IPS-NIHi7 (cell line): ENCODE data around the gene OSBPL5.

Experiments
- DNase-seq: peaks from one replicate; pipeline ENCODE4 v3.0.0; 2012; ENCODE audit warnings: mixed read lengths; ENCODE audit errors: extremely low spot score

The OSBPL5 gene

DNA sequence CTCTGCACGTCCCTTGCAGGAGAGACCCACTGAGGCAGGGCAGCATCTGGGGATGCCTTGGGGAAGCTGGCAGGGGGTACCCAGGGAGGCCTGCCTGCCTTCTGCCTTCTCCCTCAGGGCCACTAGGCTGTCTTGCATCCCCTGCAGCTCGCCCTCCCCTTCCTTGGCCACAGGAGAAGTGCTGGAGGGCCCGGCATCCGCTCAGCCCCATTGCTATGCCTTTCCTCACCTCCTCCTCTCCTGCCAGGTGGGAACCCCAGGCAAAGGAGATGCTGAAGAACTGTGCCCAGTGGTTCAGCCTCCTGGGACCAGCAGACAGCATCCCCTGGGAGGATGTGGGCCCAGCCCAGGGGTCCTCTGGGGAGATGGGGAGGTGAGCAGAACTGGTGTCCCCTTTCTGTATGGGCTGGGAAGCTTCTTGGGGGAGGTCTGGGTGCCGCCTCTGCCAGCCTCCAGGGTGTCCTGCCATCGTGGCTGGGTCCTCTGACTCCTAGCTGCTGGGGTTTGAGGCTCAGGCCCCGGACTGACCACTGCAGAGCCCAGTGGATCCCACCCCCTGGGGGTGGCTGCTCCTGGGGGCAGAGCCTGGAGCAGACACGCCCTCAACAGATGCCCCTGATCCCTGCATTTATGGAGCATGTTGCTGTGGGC lies 32.9 kb upstream of the OSBPL5 start:
- DNase-seq: no peak

DNA sequence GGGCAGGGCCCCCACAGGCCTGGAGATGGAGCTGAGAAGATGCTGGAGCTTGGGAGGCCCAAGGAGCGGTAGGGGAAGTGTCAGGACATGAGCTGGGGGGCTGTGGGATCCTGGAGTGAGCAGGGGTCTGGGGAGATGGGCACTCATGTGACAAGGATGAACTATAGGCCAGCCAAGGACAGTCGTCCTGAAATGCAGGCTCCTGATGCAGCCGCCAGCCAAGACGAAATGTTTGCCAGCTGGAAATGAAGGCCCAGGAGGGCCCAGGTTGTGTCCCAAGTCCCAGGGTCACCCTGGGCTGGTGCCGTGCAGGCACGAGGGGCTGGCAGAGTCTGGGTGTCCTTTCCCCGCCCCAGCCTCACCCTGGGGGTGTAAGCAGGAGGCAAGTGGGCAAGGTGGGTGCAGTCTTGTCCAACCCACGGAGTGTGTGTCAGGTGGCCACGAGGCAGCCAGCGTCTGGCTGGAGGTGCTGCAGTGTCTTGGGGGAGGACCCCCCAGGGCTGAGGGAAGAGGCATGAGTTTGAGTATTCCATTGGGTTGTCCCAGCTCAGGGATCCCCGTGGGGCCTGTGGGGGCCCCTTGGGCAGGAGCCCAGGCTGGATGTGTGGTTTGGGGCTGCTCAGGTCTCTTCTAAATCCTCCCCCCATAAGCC lies 32.1 kb upstream of the OSBPL5 start:
- DNase-seq: no peak

DNA sequence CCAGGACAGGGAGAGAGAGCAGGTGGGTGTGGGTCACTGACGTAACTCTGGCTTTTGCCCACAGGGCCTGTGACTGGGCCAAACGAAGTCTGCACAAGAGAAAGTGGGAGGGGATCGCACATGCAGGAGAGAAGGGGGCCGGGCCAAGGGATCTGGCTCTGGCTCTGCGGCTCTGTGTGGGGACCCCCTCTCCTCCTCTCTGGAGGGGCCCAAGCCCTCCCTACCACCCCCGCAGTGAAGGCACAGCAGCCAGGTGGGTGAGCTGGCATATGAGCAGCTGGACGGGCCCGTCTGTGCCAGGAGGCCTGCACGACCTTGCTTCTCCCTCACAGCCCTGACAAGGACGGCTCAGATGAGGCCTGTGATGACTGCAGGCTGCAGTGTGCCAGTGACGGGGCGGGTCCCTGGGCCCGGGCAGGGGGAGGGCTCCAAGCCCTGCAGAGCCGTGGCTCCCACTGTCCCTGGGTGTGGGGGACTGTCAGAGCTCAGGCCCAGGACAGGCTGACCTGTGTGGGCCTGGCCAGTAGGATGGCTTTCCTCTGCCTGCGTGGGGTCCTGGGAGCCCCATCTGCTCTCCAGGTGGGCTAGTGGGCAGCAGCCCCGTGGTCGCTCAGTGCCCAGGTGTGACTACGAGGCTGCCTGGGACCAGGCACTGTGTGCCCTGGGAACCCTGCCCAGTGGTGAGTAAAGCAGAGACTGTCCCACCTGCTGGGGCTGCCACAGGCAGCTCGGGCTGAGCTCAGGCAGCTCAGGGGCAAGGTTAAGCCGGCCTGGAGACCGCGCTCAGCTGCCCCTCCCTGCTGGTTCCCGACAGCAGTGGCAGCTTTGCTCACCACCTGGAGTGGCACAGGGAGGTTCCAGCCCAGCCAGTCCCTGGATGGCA lies 31.3 kb upstream of the OSBPL5 start:
- no peak for DNase-seq

DNA sequence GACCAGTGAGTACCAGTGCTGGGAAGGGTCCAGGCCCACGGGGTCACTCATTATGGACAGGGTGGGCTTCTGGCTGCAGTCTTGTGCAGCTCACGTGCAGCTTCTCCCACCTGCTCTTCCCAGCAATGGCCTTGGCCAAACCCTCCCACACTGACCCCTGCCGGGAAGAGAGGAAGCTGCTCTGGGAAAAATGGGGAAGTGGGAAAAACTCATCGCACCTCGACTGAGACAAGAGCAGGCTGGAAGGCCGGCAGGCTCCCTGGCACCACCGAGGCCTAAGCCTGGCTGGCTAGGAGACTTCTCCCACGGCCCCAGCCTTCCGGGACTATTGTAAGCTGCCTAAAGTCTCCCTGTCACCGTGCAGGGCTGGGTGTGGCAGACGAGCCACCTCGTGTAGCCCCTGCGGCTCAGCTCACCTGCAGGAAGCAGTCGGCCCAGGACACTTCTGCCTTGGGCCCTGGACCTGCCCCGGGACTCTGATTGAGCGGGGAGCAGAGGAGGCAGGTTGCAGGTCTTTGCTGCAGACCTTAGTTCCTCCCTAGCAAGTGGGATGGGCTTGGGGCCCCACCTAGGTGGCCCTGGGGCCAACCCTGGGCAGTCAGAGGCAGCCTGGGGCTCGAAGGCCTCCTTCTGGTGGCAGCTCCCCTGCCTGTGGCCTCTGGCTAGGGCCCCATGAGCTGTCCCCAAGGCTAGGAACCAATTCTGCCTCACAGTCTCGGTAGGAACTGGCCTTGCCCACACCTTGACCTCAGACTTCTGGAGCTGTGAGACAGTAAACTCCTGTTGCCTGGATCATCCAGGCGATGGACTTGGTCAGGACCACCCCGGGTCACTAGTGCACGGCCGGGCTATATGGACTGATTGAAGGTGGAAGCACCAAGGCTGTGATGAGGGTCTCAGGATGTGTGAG lies 30.4 kb upstream of the OSBPL5 start:
- DNase-seq: no peak

DNA sequence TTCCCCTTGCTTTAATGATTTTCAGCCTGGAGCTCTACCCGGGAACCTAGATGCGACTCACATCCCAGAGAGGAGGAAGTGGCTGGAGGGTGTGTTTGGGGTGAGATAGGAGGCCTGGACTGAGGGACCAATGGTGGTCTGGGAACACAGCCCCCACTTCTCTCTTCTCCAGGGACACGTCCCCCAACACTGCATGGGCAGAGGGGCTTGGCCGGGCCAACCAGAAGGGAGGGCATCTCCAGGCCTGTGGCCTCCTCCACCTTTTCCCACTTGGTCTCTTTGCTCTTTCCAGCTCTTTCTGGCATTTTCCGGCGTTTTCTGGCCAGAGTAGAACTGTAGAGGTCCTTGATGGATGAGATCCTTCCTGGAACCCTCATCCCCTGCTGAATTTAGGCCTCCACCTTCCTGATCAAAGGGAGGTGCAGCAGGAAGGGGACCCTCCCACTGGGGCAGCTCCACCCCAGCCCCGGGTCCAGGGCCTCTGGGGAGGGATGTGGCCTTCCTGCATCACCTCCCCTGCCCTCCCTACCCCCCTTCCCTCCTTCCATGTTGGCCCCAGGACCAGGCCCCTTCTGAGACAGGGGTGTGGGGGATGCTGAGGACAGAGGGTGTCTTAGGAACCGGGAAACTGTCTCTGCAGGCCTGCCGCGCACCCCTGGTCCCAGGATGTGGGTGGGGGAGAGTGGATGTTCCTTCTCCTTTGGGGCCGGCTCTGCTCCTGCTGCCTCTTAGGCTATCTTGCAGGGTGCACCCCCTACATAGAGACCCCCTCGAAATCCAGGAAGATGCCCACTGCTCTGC lies 29.1 kb upstream of the OSBPL5 start:
- DNase-seq: no peak

DNA sequence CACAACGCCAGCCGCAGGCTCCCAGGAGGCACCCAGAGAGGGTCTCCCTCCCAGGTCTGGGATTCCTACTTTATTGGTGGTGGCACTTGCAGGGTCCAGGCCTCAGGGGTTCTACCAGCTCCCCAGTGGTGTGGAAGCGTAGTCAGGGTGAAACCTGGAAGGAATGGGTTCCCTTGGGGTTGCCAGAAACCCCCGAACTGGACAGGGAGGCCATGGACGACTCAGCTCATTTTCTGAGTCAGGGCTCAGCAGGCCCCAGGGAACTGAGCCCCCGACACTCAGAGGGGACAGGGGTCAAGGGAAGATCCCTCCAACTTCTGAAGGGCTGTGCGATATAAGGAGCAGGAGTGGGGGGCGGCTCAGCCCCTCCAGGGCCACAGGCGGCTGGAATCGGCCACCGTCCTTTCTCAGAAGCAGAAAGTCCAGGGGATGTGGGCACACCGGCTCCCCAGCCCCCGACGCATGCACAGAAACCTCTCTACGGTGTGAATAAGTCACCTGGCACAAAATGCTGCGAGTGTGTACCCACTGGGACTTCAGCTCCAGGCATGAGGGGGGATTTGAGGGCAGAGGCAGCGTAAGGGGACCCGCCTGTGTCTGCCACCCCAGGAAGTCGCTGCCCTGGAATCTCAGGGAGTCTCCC lies 28.4 kb upstream of the OSBPL5 start:
- DNase-seq: no peak

DNA sequence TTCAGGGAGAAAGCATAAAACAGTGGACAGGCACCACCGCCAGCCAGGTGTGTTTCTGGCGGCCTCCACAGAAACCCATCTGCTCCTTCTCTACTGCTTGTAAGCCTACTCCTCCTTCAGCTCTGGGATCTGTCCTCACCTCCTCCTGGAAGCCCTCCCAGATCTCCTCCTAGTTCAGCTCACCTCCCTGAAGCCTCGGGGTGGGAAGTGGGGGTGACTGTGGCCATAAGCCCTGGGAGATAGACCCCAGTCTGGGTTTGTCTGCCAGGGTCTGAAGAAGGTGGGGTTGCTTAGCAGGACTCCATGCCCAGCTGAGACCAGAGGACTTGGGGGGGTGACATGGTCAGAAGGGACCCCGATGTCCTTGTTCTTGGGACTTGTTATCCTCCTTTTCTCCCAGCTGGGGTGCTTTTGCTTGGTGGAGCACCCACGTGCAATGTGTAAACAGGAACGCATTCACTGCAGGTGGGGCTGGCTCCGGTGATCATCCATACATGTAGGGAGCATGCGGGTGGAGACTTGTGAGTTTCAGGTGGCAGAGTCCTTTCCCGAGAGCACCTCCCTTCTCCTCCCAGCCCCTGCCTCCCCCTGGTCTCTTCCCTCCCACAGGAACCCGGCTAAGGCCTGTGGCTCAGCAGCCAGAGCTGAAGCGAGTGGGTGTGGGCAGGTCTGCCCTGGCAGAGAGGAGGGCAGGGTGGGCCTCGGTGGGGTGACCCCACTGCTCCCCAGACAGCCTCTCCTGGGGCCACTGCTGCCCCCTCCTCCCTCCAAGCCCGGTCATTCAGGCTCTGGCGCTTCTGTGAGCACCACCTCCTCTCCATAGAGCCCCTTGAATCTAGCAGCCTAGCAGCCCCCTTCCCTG lies 27.6 kb upstream of the OSBPL5 start:
- no peak for DNase-seq

DNA sequence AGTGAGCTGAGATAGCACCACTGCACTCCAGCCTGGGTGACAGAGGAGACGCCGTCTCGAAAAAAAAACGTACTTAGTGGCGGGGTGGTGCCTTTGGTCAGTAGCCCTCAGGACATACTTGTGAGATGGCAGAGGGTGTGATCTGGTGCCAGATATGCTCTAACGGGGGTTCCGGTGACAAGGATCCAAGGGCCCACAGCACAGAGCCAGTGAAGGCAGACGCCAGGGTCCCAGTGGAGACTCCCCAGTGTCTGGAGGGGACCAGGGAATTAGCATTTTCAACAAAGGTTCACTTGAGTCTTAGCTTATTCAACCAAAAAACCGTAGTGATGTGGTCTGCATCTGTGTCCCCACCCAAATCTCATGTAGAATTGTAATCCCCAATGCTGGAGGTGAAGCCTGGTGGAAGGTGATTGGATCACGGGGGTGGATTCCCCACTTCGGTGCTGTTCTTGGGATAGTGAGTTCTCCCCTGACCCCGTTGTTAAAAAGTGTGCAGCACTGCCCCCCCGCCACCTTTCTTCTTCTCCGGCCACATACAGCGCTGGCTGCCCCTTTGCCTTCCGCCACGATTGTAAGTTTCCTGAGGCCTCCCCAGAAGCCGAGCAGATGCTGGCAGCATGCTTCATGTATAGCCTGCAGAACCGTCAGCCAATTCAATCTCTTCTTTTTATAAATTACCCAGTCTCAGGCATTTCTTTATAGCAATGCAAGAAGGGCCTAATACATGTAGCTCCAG lies 26.6 kb upstream of the OSBPL5 start:
- no peak for DNase-seq

DNA sequence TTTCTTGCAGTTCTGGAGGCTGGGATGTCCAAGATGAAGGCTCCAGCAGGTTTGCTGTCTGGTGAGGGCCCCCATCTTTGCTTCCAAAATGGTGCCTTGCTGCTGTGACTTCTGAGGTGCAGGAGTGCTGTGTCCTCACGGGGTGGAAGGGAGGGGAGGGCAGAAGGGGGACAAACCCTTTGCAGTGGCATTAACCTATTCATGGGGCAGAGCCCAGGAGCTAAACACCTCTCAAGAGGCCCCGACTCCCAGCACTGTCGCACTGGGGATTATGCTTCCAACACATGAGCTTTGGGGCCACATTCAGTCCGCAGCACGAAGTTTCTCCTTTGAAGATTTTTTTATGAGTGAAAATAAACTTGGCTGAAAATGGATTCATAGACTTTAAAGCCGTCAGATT lies 25.5 kb upstream of the OSBPL5 start:
- DNase-seq: no peak

DNA sequence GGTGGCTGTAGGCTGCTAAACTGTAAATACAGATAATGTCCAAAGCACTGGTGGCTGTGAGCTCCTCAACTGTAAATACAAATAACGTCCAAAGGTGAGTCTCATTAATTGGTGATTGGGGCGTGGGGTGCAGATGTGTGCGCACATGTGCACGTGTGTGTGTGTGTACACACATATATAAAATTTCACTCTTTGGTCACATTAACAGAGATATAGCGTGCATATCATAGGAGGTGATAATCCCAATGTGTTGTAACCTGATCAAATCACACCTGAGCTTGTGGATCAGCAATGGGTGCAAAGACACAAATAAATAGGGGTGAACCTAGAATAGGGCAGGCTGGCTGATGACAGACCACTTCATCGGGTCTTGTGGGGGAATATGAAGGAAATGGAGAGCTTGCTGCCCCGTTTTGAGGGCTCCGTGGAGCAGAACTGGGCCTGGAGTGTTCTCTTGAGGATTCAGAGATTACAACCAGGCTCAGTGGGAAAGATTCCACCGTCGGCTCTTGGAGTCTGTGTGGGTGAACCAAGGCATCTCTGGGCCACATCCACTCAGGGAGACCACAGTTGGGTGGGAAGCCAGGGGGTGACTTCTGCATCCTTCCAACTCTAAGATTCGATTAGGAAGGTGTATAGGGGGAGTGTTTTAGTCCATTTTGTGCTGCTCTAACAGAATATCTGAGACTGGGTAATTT lies 24.9 kb upstream of the OSBPL5 start:
- no peak for DNase-seq

DNA sequence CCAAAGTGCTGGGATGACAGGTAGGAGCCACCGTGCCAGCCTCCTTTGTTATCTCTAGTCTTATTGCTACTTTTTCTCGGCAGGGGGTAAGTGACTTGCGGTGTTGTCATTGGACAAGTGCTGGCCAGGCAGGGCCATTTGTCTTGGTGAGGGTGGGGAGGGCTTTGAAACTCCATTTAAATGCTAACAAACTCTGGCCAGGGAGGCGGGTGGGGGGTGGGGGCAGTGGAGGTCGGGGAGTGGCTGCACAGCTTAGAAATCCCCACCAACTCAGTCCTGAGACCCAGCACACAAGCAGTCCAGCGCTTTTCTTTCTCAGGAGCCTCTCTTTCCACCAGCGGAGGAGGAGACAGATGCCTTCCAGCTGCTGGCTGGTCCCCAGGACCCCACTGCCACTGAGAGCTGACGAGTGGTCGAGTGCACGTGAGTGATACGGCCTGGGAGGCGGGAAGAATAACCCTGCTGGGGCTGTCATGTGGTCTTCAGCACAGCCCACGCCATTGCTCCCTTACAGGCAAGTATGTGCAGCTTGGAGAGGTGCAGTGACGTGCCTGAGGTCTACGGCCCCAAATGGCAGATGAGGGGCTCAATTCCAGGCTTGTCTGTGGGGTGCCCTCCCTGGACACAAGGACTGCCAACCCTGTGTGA lies 24.2 kb upstream of the OSBPL5 start:
- DNase-seq: peak; percentile 87

DNA sequence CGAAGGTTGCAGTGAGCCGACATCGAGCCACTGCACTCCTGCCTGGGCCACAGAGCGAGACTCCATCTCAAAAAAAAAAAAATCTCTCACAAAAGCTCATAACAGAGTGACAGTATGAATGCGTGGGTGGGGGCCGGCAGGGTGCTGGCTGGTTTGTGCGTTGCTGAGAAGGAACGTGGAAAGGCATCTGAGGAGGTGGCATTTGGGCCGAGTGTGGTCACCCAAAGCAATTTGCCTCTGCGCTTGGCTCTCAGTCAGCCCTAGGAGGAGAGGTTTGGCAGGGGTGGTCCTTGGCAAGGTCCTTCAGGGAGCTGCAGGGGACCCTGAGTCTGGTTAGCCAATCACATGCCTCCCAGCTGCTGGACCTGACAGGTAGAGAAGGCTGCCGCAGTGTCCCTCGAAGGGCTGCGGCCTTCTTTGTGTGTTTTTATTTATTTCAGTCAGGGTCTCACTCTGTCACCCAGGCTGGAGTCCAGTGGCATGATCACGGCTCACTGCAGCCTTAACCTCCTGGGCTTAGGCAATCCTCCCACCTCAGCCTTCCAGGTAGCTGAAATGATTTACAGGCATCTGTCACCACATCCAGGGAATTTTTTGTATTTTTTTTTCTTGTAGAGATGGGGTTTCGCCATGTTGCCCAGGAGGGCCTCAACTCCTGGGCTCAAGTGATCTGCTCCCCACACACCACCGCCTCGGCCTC lies 23.5 kb upstream of the OSBPL5 start:
- no peak for DNase-seq

DNA sequence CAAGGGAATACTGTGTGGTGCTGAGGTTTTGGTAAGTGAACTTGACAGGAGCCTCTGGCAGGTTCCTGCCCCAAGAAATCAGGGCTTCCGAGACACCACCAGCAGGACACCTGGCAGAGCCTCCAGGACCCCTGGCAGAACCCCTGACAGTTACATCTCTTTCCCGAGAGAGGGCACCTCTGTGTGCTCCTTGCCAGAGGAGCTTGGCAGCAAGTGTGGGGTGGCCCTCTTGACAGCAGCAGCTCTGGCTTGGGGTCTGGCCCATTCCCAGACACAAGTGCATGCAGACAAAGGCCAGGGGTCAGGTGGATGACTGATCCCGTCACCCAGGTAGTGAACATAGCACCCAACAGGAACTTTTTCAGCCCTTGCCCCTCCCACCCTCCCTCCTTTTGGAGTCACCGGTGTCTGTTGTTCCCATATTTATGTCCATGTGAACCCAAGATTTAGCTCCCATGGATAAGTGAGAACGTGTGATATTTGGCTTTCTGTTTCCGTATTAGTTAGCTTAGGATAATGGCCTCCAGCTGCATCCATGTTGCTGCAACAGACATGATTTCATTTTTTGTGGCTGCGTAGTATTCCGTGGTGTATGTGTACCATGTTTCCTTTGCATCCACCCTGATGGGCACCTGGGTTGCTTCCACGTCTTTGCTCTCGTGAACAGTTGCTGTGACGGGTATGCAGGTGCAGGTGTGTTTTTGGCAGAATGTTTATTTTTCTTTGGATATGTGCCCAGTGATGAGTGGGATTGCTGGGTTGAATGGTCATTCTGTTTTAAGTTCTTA lies 21.2 kb upstream of the OSBPL5 start:
- no peak for DNase-seq

DNA sequence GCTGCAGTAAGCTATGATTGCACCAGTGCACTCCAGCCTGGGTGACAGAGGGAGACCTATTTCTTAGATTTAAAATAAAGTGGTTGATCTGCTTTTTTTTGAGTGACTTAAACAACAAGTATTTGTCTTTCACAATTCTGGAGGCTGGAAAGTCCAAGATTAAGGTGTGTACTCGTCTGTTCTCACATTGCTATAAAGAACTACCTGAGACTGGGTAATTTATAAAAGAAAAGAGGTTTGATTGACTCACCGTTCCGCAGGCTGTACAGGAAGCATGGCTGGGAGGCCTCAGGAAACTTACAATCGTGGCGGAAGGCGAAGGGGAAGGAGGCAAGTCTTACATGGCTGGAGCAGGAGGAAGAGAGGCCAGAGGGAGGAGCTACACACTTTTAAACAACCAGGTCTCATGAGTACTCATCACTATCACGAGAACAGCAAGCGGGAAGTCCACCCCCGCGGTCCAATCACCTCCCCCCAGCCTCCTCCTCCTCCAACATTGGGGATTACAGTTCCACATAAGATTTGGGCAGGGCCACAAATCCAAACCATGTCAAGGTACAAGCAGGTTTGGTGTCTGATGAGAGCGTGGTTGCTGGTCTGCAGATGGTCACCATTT lies 19.7 kb upstream of the OSBPL5 start:
- no peak for DNase-seq

DNA sequence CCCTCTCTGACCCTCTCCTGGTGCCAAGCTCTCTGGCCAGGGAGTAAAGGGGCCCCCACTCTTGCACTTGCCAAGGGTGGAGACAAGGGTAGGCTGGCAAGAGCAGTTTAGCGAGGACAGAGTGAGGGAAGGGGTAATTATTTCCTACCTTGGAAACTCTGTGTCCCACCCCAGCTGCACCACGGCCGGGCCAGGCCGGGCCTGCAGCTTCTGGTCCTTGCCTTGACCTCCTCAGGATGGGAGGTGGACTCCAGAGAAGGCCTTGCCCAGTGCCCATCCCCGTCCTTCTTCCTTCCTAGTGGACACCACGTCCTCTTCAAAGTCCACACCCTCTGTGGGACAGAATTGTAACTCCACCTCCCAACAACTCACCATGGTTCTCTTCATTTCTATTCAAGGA lies 18.4 kb upstream of the OSBPL5 start:
- DNase-seq: no peak

DNA sequence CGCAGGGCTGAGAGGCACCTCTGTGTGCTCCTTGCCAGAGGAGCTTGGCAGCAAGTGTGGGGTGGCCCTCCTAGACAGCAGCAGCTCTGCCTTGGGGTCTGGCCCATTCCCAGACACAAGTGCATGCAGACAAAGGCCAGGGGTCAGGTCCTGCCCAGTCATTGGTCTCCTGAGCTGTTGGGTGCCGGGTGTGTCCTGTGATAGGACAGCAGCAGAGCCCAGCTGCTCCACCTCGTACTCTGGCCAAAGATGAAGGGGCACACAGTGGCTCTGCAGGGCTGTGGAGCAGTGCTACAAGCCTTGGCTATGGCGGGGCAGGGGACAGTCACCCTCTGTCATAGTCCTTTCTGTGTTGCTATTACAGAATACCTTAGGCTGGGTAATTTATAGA lies 17.3 kb upstream of the OSBPL5 start:
- DNase-seq: no peak
